Activated gamma-delta T cell treated with anti-CD3 and anti-CD28 coated beads, Interleukin-2, amount 50 U/mL, for 16 hours (primary cell): ENCODE measurements around the gene LCE1D.

ENCODE experiments used
- DNase-seq: peaks from one replicate; pipeline ENCODE4 v3.0.0-alpha.2; 2020; ENCODE audit warnings: low read depth

LCE1D gene

GRCh38 chr1:152817309-152817708 lies 20.8 kb downstream of the LCE1D start:
- DNase-seq, result no peak

- DNase-seq, result no peak
These were observed 26.8 kb downstream of the LCE1D start for GRCh38 chr1:152823294-152823693.

- DNase-seq, result no peak
These were observed 28.4 kb downstream of the LCE1D start for GRCh38 chr1:152824964-152825363.

DNA sequence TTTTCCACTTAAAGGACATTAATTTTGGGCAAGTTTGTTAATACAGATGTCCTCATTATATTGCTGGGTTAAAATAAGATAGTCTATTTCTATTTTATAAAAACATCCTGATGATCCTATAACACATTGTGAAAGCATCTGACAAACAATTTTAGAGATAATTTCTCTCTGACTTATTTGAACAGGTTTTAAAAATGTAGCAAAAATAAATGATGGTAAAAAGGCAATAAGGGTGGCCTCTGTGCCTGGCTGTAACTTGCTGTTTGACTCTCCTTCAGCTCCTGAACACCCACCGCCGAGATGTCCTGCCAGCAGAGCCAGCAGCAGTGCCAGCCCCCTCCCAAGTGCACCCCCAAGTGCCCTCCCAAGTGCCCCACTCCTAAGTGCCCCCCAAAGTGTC lies 30.7 kb downstream of the LCE1D start, which contains the start of gene LCE1A:
Gene LCE1A, plus strand, starts transcription at position 301 of the 400 bp plus-strand sequence. Its CDS starts 0 bp downstream, at position 301.
- DNase-seq, result no peak

DNA sequence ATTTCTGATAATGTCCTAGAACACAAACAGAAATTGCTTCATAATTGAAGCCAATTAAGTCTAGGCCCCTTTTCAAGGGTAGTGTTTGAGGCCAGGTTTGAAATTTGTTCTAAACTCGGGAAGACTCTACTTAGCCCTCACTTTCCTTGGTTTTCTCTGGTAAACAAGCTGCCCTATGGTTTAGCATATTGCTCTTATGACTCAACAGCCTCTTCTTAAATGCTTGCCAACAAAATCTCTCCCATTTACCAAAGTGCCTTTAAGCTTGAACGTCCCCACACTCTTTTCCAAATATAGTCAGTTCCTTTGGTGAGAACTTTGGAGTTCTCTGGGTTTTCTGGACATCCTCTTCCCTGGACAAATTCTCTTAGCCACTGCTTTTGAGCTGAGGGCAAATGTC lies 40.3 kb downstream of the LCE1D start:
- no peak for DNase-seq

DNA sequence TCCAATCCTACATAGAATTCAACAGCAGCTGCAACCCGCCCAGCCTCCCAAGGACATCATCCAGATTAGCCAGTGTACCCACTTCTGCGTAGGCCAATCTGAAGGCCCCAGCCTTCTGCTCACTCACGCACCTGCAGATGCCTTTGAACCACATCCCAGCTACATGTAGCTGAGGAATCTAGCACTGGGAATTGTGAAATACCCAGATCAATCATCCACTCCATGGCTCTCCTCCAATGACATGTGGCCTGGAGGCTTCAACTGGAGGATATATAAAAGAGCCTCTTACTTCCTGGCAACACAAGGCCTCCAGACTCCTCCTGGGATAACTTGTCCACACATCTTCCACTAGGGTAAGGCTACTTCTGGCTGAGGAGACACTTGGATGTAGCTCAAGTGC lies 46.0 kb downstream of the LCE1D start, which contains the start of gene LCE6A:
Gene LCE6A, plus strand, starts transcription at position 301 of the 400 bp plus-strand sequence. CDS start 665 bp downstream, outside the sequence.
- no peak for DNase-seq
